GM21825 (cell line): ENCODE data around the gene PRICKLE2.

Source experiments
- ATAC-seq: cut with Tn5 transposase; IDR thresholded peaks from one replicate; pipeline ENCODE4 v1.9.1; 2021; ENCODE audit warnings: mild to moderate bottlenecking, moderate library complexity; ENCODE audit not compliant: unreplicated experiment

PRICKLE2 gene

DNA sequence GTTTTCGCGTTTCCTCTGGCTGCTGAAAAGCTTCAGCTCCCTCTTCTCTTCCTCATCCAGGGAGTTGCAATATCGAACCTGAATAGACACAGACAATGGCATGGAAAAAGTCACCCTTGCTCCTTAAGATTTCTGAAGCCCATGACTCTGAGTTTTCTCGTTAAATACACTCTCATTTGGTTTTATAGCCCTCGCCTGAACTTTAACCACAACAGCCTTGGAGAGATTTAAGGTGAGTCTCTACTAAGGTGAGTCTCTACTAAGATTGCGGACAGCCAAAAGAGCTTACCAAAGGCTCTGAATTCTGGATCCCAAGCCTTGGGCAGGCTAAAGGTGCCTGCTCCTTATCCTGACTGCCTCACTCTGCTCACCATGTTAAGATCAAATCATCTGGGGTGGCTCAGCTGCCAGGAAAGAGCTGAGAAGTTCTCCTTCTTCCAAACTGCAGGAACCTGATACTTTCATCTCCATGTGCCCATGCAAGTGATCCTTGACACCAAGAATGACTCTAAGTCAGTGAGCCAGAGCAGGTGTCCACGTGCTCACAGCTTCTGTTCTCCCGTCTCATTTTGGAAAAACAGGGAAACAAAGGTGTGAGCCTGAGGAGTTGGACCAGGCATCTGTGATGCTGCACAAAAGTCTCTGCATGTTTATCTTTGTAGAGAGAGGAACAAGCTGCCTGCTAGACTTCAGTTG is 65.1 kb downstream of the PRICKLE2 start:
- no peak for ATAC-seq

DNA sequence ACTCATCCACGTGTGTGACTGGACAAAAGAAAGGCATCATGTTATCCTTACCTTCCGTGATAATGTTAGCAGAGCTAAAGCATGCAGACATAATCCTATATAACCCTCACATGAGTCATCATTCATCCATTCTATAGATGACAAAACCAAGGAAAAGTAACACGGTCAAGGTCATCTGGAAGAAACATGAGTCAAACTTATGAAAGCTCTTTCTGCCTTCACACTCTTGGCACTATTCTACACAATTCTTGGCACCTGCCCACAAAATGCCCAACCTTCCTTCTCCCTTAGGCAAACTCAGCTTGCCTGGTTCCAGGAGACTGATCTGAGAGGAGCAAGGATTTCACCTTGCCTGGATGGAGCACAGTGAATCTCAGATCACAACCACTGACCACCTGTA is 66.9 kb downstream of the PRICKLE2 start:
- ATAC-seq = no peak

DNA sequence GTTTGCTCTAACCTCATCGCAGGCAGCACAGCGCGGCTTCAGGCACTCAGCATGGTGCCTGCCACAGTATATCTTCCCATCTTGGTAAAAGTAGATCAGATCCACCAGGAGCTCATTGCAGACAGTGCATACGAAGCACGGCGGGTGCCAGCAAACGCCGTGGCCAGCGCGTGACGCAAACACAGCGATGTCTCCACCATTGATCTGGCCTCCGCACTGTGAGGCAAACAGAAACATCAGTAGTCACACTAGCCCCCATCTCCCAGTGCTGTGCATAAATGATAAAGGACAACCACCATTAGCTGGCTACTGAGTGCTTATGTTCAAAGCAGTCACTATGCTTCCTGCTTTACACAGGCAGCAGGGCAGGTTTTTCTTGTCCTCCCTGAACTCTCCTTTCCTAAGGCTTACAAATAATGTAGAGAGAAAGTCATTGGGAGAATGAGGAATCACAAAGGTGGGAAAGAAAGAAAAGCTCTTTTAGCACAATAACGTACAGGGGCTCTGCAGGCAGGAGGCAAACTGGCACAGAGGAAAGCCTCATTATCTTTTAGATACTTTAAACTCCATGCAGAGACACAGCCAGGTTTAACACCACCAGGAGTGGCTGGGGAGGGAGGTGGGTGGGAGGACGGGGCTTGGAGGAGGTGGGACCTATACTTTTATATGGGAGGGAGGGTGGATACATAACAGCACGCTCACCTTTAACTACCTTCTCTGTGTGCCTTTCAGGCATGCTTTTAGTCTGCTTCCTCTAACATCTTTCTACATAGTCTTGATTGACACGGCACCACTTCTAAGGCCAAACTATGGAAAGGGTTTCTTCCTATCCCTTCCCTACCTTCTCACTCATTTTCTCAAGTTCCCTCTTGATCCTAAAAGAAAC is 67.9 kb downstream of the PRICKLE2 start:
- no peak for ATAC-seq

DNA sequence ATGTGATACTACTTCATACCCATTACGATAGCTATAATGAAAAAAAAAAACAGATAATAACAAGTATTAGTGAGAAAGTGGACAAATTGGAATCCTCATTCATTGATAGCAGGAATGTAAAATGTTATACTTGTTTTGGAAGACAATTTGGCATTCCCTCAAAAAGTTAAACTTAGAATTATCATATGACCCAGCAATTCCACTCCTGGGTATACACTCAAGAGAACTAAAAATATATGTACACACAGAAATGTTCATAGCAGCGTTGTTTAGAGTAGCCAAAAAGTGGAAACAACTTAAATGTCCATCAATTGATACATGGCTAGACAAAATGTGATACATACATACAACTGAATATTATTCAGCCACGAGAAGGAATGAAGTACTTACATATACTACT is 69.9 kb downstream of the PRICKLE2 start:
- ATAC-seq = no peak

DNA sequence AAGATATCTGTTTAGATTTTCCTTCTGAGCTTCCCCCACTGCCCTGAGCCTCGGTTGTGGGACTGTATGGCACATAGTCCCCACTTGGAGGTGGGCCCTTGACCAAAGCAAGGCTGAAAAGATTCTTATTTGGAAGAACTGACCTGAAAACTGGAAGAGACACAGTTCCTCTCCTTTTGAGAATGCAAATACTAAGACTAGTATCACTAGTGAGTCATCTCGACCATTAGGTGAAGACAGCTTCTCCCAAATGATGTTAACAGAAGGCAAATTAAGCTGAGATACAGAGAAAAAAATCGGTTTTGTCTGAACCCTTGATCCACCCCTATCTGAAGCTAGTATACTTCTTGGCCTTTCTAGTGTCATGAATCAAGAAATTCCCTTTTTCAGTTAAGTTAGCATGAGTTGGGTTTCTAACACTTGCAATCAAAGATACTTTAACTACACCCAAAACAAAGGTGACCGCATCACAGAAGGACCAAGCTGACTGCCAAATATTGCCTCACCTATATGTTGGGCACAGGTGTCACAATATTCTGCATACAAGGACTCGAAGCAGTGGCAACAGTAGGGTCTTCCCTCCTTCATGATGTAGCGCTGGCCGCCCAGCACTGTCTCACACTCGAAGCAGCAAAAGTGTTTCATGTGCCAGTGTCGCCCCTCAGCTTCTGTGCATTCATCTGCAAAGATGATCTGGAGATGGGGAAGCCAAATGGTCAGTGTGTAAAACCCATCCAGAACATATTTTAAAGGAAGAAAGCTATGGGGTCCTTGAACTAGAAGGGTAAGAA is 72.4 kb downstream of the PRICKLE2 start:
- ATAC-seq = no peak

DNA sequence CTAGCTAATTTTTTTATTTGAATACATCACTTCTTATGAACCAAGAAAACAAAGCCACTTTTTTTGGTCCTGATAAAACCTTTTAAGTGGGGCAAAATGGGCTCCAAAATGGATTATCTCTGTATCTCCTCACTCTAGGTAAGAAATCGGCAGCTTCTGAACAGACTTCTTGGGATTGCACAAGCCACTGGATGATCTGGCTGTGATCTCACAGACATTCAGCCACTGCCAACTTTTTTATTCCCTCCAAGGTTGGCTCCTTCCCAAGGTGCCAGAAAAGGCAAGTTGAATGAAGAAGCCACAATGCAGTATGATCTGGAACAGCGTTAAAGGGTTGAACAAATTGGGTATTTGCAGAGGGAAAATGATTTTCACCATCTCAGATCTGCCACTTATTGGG is 73.2 kb downstream of the PRICKLE2 start:
- ATAC-seq = no peak

DNA sequence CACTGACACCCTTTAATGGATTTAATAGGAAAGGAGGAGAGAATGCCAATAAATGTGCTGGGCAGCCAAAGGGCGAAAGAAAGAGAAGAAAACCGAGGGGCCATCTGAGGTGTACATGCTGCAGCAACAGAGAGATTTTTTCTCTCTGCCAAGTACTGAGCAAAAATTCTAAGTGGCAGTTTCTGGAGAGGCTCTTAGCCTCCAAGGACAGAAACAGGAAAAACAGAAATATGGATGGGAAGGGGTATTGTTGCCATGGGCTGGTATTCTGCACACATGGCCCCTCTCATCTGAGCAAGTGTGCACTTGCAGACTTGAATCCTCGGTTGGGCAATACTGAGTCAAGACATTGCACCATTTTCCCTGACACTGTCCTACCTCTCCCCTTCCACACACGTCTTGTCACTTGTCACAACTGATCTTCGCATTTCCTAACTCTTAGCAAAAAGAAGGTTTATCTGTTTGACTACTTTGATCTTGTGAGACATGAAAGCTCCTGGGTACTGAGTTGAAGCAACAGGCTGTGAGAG is 73.9 kb downstream of the PRICKLE2 start:
- ATAC-seq = no peak

DNA sequence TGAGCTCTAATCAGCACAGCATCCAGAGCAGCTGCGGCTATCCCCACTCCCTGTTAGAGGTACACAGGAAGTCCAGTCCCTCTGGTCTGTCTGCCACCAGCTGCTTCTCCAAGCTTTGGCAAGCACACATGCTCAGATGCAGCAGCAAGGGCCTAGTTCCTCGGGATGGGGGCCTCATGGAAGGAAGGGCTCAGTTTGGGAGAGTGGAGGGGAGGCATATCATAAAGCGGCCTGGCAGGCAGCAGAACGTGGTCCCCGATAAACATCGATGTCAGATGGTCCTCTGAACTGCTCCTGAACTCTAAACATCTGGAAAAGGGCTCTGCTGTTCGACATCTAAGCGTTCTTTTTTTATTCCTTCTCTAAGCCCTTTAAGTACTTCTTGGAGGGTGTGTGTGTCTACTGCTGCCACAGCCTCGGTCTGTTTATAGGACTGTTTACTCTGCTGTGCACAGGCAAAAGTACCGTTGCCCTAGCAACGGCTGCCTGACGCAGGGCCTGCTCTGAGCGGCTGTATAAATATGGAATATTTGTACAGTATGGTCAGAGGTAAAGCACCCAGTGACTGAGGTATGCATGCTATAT is 74.6 kb downstream of the PRICKLE2 start:
- no peak for ATAC-seq

DNA sequence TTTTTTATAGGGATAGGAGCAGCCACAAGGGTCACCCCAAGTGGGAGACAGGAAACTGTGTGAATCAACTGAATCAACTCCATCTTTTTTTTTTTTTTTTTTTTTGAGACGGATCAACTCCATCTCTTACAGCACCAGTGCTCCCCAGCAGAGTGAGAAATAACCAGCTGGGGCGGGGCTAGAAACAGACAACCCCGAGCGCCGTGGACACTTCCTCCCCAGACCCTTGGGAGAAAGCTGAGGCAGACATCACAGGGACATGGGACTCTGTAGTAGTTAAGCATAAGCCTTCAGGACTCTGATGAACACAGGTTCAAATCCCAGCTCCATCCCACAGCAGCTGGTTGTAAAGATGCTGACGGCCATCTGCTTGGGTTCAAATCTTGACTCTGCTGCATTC is 75.4 kb downstream of the PRICKLE2 start:
- no peak for ATAC-seq

DNA sequence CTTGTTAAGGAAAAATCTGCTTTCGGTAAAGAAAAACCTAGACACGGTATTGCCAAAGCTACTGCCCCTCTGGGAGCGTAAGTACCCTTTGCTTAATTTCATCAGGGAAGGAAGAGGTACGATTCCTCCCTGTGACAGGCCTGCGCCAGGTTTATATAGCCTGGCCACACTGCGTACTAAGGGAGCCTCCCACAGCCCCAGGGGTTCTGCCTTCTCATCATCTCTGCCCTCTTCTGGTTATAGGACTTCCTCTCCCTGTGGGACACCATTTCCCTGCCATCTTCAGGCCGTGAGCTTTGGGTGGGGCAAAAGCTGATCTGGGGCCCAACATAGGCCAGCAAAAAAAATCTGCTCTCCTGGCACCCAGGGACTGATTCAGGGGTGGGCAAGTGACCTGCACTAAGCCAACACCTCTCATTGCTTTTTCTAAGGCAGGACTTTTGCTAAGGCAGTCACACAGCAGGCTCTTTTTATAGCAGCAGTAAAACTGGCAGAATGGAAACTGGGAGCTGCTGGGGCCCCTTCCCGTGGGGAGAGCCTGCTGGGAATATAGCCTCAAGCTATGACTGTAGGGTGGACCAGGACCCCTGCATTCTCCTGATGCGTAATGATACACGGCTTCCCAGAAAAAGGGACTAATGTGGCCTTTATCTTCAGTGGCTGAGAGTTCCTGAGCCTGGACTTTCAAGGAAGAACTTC is 76.2 kb downstream of the PRICKLE2 start:
- ATAC-seq = no peak

DNA sequence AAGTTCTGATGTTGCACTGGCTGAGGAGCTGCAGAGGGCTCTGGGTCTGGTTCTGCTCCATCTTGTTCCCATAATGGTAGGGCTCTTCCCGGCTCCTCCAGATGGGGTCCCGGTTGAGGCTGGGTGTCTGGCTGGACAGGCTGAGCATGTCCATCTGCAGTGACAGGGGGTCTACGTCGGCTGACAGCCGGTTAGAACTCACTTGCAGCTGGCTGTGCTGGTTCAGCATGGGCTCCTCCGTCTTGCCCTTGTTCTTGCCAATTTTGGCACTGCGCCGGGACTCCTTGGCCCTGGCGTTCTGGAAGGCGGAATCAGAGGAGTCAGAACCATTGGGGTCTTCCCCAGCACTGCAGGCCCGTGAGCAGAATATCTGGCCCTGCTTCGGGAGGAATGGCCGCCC is 78.1 kb downstream of the PRICKLE2 start:
- ATAC-seq = no peak

DNA sequence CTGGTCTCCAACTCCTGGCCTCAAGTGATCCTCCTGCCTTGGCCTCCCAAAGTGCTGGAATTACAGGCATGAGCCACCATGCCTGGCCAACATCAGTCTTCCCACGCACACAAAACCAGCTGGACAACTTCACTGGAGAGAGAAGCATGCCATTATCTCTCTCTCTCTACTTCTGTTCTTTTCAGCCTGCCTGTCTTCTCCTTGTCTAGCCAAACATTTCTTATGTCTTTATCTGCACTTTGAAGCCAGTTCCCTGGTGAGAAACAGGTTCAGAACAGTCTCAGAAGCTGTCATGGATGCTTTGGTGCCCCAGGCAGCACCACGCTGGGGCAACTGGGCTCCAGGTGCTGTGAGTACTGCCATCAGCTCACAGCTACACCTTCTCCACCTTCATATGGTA is 79.8 kb downstream of the PRICKLE2 start:
- ATAC-seq = no peak

DNA sequence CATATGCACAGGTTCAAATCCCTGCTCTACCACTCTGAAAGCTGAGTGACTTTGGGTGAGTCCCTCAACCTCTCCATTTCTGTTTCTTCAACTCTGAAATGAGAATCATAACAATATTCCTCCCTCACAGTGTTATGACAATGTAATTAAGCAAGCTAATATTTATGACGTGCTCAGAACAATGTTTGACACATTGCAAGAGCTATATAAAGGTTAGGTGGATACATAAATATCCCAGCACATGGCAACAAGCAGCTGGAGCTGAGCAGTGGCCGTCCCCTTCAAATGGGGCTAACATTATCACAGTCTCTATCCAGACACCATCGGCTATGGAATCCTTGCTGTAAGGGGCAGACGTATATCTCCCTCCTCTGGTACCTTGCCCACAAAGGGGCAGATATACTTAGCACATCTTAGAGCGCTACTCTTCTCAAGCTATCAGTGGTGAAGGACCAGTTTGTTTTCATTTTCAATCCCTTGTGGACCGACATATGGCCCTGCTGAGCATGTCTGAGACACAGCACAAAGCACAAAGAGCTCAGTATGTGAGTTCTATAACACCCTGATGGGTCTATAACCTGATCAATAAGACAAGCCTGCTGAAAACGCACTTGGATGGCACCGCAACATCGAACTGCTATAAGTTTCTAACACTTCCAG is 80.9 kb downstream of the PRICKLE2 start:
- ATAC-seq = no peak

DNA sequence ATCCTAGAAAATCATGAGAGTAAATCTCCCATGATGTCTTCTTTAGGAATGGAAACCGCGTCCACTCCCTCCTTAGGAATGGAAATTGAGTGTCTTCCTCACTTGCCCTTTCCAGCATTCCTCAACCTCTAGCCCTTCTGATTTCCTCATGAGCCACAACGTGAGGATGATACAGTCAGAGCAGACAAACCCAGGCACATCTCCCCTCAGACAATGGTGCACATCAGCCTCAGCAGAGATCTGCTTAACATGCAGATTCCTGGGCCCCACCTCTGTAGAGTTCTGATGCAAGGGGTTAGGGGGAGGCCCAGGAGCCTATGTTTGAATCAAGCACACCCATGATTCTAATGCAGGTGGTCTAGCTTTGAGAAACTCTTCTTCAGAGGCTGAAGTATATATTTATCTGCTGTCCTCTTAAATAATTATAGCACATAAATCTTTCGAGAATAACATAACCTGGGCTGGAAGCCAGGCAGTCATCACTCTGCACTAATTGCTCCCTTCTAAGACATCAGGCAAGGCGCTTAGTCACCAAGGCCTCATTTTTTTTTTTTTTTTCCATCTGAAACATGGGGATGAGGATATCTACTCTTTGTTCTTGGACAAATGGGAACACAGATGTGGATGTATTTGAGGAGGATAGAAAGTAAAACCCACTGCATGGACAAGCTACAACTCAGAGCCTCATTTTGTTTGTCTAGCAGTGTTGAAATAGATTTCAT is 81.7 kb downstream of the PRICKLE2 start:
- no peak for ATAC-seq

DNA sequence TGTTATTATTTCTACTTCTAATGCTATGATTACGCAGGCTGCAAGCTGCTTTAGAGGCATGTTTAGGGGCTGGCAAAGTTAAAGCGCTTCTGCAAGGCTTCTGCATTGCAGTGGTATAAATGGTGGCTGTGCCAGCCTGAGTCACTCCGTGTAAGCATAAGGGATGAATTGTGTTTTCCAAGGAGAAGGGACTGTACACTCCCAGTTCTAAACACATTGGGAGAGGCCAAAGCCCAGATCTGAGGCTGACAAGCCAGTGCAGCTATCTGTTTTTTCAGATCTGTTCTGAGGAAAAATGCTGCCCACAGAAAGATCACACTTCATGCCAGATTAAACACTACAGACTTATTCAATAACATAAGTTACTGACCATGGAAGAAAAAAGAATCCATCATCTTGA is 83.8 kb downstream of the PRICKLE2 start:
- no peak for ATAC-seq

DNA sequence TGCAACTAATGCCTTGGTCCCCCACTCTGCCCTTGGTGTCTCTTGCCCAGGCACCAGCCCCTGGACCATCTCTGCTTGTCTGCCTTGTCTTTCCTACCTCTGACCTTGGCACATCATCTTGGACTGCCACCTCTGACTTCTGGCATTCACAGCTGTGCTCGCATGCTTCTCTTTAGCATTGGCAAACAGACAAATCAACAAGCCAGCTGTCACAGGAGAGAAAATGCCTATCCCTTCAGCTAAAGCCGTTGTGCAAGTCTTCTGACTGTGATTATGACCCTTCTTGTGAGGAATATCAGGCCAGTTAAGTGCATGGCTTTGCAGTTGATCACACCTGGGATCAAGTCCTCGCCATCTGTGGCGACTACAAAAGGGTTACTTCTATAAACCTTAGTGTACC is 84.6 kb downstream of the PRICKLE2 start:
- ATAC-seq = no peak

DNA sequence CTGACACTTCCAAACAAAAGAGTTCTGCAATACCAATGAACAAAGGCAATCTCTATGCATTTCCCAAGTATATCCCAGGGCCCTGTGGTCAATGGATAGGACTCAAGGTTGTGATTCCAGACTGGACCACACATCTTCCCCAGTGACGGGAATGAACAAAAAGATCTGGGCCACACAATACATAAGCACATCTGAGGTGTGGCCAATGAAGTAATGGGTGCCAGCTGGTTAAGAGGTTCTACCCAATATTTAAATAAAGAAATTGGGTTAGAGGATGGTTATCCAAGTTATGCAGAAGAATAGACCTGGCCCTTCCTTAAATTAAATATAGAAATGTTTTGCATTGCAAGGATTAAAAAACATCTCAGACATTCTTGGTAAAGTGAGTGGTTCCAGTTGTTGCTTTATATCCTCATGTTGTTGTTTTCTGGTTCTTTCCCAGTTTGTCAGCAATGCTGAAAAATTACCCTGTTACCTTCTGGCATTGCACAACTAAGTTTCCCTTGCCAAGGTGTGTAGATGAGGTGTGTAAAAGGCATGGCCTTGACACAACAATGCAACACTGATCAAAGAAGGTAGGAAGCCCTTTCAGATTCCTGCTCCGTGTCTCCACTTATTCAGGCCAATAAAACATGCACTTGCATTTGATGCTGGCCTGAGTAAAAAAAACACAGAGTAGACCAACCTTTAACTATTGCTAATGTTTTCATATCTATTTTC is 86.5 kb downstream of the PRICKLE2 start:
- no peak for ATAC-seq

DNA sequence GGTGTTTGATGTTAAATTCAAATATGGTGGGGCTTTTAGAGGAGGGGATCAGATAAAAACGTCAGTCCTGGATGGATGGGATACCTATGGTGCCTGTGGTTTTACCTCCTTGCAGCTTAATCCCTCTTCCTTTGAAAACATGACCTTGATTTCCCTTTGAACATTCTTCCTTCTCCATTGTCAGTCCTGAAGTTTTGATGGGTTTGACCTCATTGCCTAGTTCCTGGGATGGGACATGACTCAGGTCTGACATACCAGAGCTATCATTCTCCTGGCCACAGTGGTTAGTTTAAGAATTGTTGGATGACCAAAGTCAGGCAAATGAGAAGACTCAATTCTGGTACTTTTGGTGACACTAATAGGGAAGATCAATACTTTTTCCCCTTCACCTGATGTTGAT is 87.2 kb downstream of the PRICKLE2 start:
- no peak for ATAC-seq

DNA sequence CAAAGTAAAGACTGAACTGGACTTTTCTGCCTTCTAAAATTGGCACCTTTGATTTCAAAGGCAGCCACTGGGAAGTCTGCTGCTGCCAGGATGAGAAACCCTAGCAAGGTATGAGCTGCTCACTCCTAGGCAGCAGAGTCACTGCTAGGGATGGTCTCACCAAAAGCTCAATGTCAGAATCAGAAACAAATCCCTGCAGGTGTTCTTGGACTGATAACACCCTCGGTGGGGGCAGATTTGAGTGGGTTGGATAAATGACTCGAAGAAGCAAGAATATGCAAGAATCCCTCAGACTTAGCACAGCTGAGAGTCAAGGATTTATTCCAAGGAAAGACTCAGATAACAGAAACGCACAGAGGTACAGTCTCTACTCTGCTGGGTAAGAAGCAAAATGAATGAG is 90.4 kb downstream of the PRICKLE2 start:
- no peak for ATAC-seq
